GM10266 (cell line): Measurements from ENCODE around the gene CABP7.

ENCODE experiments used
- DNase-seq: peaks from one replicate; pipeline ENCODE4 v3.0.0; 2012; ENCODE audit errors: extremely low spot score
- CTCF ChIP-seq: IDR thresholded peaks from 2 replicates; pipeline ENCODE4 v1.5.1; 2012; ENCODE audit warnings: mild to moderate bottlenecking, low read depth; ENCODE audit not compliant: control insufficient read depth, insufficient read depth; ENCODE audit errors: missing control alignments

The CABP7 gene

GRCh38 chr22:29710193-29710592 lies 9.6 kb upstream of the CABP7 start:
- no peak for DNase-seq
- no peak for TF ChIP-seq CTCF

- TF ChIP-seq CTCF, result no peak
- no peak for DNase-seq
These were observed 8.7 kb upstream of the CABP7 start for GRCh38 chr22:29710922-29711593.

- DNase-seq, result no peak
- TF ChIP-seq CTCF, result no peak
These were observed 7.7 kb upstream of the CABP7 start for GRCh38 chr22:29712119-29712518.

GRCh38 chr22:29713156-29713727 lies 6.6 kb upstream of the CABP7 start:
- DNase-seq, result no peak
- TF ChIP-seq CTCF, result no peak

- no peak for DNase-seq
- no peak for TF ChIP-seq CTCF
These were observed 4.6 kb upstream of the CABP7 start for GRCh38 chr22:29715240-29715639.

GRCh38 chr22:29715705-29716104 lies 4.1 kb upstream of the CABP7 start:
- DNase-seq, result no peak
- no peak for TF ChIP-seq CTCF

GRCh38 chr22:29716814-29717545 lies 2.8 kb upstream of the CABP7 start:
- TF ChIP-seq CTCF, result no peak
- DNase-seq, result no peak
